GM23248 (cell line): ENCODE results near the gene COL1A2. TPM values are rescaled to one million over a fixed set of nuclear protein-coding genes. Genes with fewer than 3 reads are reported as not detected.

Source experiments
- DNase-seq: peaks from one replicate; pipeline ENCODE4 v3.0.0-alpha.2; 2015
- H2AFZ ChIP-seq: fragments of 200-600 bp; sonication (generic); 2 replicates; pipeline ENCODE4 v1.6.1; 2016; ENCODE audit warnings: antibody characterized with exemption
- H3F3A ChIP-seq: fragments of 200-600 bp; sonication (generic); 2 replicates; pipeline ENCODE4 v1.6.1; 2016; ENCODE audit warnings: mild to moderate bottlenecking, antibody characterized with exemption, mixed run types; ENCODE audit not compliant: insufficient read depth
- H3K27ac ChIP-seq: fragments of 200-600 bp; sonication (generic); 2 replicates; pipeline ENCODE4 v1.5.1; 2016; ENCODE audit warnings: mild to moderate bottlenecking
- H3K27me3 ChIP-seq: fragments of 200-600 bp; sonication (generic); replicated peaks from 2 replicates; pipeline ENCODE4 v1.6.1; 2016; ENCODE audit warnings: mild to moderate bottlenecking; ENCODE audit not compliant: insufficient read depth
- H3K36me3 ChIP-seq: fragments of 200-600 bp; sonication (generic); 2 replicates; pipeline ENCODE4 v1.6.1; 2016; ENCODE audit warnings: low read depth, mild to moderate bottlenecking
- H3K4me1 ChIP-seq: fragments of 200-600 bp; sonication (generic); 2 replicates; pipeline ENCODE4 v1.6.1; 2016; ENCODE audit warnings: mild to moderate bottlenecking; ENCODE audit not compliant: insufficient read depth
- H3K4me2 ChIP-seq: fragments of 200-600 bp; sonication (generic); one replicate; pipeline ENCODE4 v1.6.1; 2016; ENCODE audit warnings: mild to moderate bottlenecking; ENCODE audit not compliant: unreplicated experiment
- H3K4me3 ChIP-seq: fragments of 200-600 bp; sonication (generic); 2 replicates; pipeline ENCODE4 v1.5.1; 2016; ENCODE audit warnings: mild to moderate bottlenecking
- H3K79me2 ChIP-seq: fragments of 200-600 bp; sonication (generic); 2 replicates; pipeline ENCODE4 v1.6.1; 2016; ENCODE audit warnings: mild to moderate bottlenecking; ENCODE audit not compliant: insufficient read depth
- H3K9ac ChIP-seq: fragments of 200-600 bp; sonication (generic); 2 replicates; pipeline ENCODE4 v1.6.1; 2016; ENCODE audit warnings: mild to moderate bottlenecking
- H3K9me2 ChIP-seq: fragments of 200-600 bp; sonication (generic); 2 replicates; pipeline ENCODE4 v1.6.1; 2016; ENCODE audit warnings: mixed run types, mild to moderate bottlenecking, moderate library complexity; ENCODE audit not compliant: insufficient read depth
- H3K9me3 ChIP-seq: fragments of 200-600 bp; sonication (generic); one replicate; pipeline ENCODE4 v1.6.1; 2017; ENCODE audit warnings: low read depth
- H4K20me1 ChIP-seq: fragments of 200-600 bp; sonication (generic); 2 replicates; pipeline ENCODE4 v1.6.0; 2016; ENCODE audit not compliant: insufficient read depth
- EZH2 ChIP-seq: fragments of 200-600 bp; sonication (generic); IDR thresholded peaks from 2 replicates; pipeline ENCODE4 v1.6.1; 2018; ENCODE audit warnings: antibody characterized with exemption, mild to moderate bottlenecking; ENCODE audit not compliant: insufficient read depth, poor library complexity, severe bottlenecking
- EZH2phosphoT487 ChIP-seq: fragments of 200-600 bp; sonication (generic); IDR thresholded peaks from 2 replicates; pipeline ENCODE4 v1.6.1; 2018; ENCODE audit warnings: antibody characterized with exemption, moderate library complexity, mild to moderate bottlenecking, low read depth; ENCODE audit not compliant: insufficient read depth
- WGBS, 2 experiments: methylation state at CpG; one replicate each; pipeline ENCODE4 v1.1.6; 2015 to 2017; ENCODE audit warnings: low lambda C conversion rate in 2 of 2, low coverage in 1 of 2; ENCODE audit errors: missing lambda C conversion rate in 2 of 2; 5-methylcytosine and 5-hydroxymethylcytosine counted together
- in situ Hi-C: fragments of 300-500 bp; cut with MboI; formaldehyde crosslinking; loops from 2 replicates; pipeline ENCODE4 v1.15.0; 2020
- polyA plus RNA-seq: library from polyadenylated mRNA; unstranded; fragments of >200 nt; fragmentation: Nextera tagmentation; extraction: Ambion mirVana; gene quantifications from 2 replicates; pipeline ENCODE4 v1.2.1, GENCODE V29; 2016
- total RNA-seq: library from RNA; depleted of rRNA; stranded (reverse); fragments of >200 nt; shearing (Covaris generic); gene quantifications from 2 replicates; pipeline ENCODE4 v1.2.3, GENCODE V29; 2014

The COL1A2 gene
- total and polyA plus RNA-seq, 2 experiments from 2014 or later, result 9,779 to 11,288 TPM

DNA sequence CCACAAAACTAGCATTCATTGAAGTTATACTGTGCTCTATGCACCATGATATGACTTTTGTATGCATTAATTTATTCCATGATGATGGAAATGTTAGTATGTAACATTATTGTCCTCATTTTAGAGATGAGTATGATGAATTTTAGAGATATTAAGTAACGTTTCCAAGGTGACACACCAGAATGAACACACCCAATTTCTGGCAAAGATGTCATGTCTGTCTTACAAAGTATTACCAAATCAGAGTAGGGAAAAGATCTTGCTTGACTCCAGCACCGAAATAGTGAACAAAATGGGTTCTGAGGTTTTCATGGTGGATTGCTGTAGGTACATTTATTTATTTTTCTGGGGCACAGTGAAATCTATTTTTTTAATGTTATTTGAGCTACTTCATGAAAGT lies 33.8 kb upstream of the COL1A2 start:
- H3F3A ChIP-seq, result peaks cover 21% of the 10 kb centered on the region; the same call in 1 of the 2 replicates
- no peak overlapping the region for H3K27ac ChIP-seq
- no peak overlapping the region for H3K4me2 ChIP-seq
- no peak overlapping the region for H2AFZ ChIP-seq
- H3K9me2 ChIP-seq, result no peaks in the 10 kb centered on the region
- H3K4me3 ChIP-seq, result no peak overlapping the region
- peak; percentile 69 for DNase-seq
- peaks cover 27% of the 10 kb centered on the region for H3K79me2 ChIP-seq
- H3K36me3 ChIP-seq, result 0 out of 2 replicates have a peak, but pooled peaks cover 3% of the 10 kb centered on the region
- H3K4me1 ChIP-seq, result peaks cover 39% of the 10 kb centered on the region
- H3K9me3 ChIP-seq, result no peaks in the 10 kb centered on the region
- 10 to 11% methylated on average over 2 of the region's 2 CpGs for WGBS, 2 experiments
- no peaks in the 10 kb centered on the region for H3K27me3 ChIP-seq
- TF ChIP-seq EZH2phosphoT487 (no peak), EZH2 (no peak)
- in situ Hi-C loops, result no loop called here
- no peaks in the 10 kb centered on the region for H4K20me1 ChIP-seq
- H3K9ac ChIP-seq, result no peak overlapping the region

DNA sequence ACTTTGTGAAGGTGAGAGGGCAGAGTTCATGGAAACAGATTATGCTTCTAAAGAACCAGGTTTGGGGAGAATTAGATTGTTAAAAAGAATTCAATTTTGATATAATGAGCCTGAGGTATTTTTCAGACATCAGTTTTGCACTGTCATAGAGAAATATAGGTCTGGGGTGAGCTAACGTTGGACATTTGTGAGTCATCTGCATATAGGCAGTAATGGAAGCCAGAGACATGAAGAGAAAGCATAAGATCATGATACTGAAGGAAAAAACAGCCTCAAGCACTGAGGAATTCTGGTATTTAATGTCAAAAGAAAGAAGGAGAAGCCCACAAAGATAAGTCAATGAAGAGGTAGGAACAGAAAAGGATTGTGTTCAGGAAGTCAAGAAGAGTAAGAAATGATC lies 32.4 kb upstream of the COL1A2 start:
- peaks cover 46% of the 10 kb centered on the region for H3K4me1 ChIP-seq
- TF ChIP-seq EZH2phosphoT487, result no peak
- H3K9me2 ChIP-seq, result no peaks in the 10 kb centered on the region
- no peak overlapping the region for H3K9ac ChIP-seq
- no peak overlapping the region for H3K4me3 ChIP-seq
- no peak overlapping the region for H3K27ac ChIP-seq
- H2AFZ ChIP-seq, result no peak overlapping the region
- H3K79me2 ChIP-seq, result peaks cover 39% of the 10 kb centered on the region
- peaks cover 35% of the 10 kb centered on the region for H3F3A ChIP-seq
- in situ Hi-C loops, result no loop called here
- H4K20me1 ChIP-seq, result no peaks in the 10 kb centered on the region
- 0 out of 2 replicates have a peak, but pooled peaks cover 3% of the 10 kb centered on the region for H3K36me3 ChIP-seq
- no peaks in the 10 kb centered on the region for H3K9me3 ChIP-seq
- H3K4me2 ChIP-seq, result no peak overlapping the region
- DNase-seq, result no peak
- 93 to 94% methylated on average over 1 of the region's 1 CpG for WGBS, 2 experiments
- no peaks in the 10 kb centered on the region for H3K27me3 ChIP-seq

DNA sequence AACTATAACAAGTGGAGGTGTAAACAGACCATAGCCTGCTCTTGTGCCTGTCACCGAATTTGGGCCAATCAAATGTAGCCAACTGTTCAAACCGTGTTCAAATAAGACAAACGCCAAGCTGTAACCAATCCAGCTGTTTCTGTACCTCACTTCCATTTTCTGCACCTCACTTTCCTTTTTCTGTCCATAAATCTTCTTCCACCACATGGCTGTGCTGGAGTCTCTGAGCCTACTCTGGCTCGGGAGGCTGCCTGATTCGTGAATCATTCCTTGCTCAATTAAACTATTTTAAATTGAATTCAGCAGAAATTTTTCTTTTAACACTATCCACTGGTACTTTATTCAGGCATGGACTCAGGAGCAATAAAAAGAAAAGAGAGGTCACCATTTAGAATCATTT lies 29.9 kb upstream of the COL1A2 start:
- Histone ChIP-seq H3K4me2 (peak overlapping the region; percentile 46), H3K27ac (peak overlapping the region; percentile 100), H4K20me1 (no peaks in the 10 kb centered on the region), H3K9me2 (no peaks in the 10 kb centered on the region), H3F3A (peaks cover 56% of the 10 kb centered on the region), H3K27me3 (no peaks in the 10 kb centered on the region), H3K4me1 (peaks cover 69% of the 10 kb centered on the region), H3K36me3 (no peaks in the 10 kb centered on the region), H2AFZ (peak overlapping the region; percentile 43; the same call in 1 of the 2 replicates), H3K79me2 (peaks cover 48% of the 10 kb centered on the region), H3K9ac (peak overlapping the region; percentile 57), H3K4me3 (peak overlapping the region; percentile 41), H3K9me3 (no peaks in the 10 kb centered on the region)
- WGBS, 2 experiments, result 1% methylated on average over 5 of the region's 5 CpGs
- DNase-seq, result peak; percentile 68
- no peak for TF ChIP-seq EZH2
- in situ Hi-C loops, result no loop called here

DNA sequence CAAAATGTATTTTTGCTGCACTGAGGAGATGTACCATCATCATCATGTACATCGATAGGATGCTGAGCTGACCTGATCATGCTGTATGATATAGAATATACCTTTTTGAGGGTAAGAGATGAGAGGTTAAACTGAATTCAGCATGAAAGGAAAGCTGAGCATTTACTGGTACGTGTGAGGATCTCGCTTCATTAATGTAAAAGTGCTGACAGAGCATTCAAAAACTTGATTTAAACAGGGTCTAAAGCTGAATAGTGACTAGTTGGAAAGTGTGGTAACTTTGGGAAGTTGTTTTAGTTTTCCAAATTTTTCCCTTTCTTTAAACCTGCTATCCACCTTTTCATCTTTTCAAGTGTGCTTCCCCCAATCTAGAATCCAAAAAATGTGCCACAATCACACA lies 28.5 kb upstream of the COL1A2 start:
- no peak overlapping the region for H2AFZ ChIP-seq
- H3K27me3 ChIP-seq, result no peaks in the 10 kb centered on the region
- H3F3A ChIP-seq, result peaks cover 56% of the 10 kb centered on the region
- TF ChIP-seq EZH2 (no peak), EZH2phosphoT487 (no peak)
- no peak for DNase-seq
- peak overlapping the region; percentile 100 for H3K27ac ChIP-seq
- H3K9me2 ChIP-seq, result no peaks in the 10 kb centered on the region
- H3K4me2 ChIP-seq, result no peak overlapping the region
- H3K4me3 ChIP-seq, result no peak overlapping the region
- peaks cover 77% of the 10 kb centered on the region for H3K4me1 ChIP-seq
- H3K9me3 ChIP-seq, result no peaks in the 10 kb centered on the region
- H3K9ac ChIP-seq, result no peak overlapping the region
- no peaks in the 10 kb centered on the region for H3K36me3 ChIP-seq
- 95 to 100% methylated on average over 3 of the region's 3 CpGs for WGBS, 2 experiments
- H4K20me1 ChIP-seq, result no peaks in the 10 kb centered on the region
- in situ Hi-C loops, result no loop called here
- H3K79me2 ChIP-seq, result peaks cover 62% of the 10 kb centered on the region

DNA sequence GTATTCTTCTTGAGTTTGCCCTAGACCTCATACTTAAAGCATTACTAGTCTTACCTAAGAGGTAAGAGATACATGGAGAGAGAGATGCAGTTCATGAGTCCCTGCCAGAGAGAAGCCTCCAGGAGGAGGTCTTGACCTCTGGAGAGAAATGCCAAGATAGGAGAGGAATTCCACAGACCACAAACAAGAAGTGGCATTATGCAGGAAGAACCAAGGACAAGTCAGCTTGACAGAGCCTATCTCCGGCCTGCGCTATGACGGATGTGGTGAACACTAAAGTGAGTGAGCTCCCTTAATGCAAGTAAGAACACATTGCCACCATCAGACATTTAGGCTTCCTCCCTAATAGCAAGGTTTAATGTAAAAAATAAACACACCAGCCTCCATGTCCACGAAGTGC lies 27.9 kb upstream of the COL1A2 start:
- Histone ChIP-seq H4K20me1 (no peaks in the 10 kb centered on the region), H3K27ac (peak overlapping the region; percentile 100), H3K4me3 (peak overlapping the region; percentile 66), H3K36me3 (no peaks in the 10 kb centered on the region), H3K9ac (peak overlapping the region; percentile 94; the same call in 1 of the 2 replicates), H3K4me2 (peak overlapping the region; percentile 89), H3K9me3 (no peaks in the 10 kb centered on the region), H2AFZ (no peak overlapping the region), H3K79me2 (peaks cover 69% of the 10 kb centered on the region), H3K27me3 (no peaks in the 10 kb centered on the region), H3F3A (peaks cover 56% of the 10 kb centered on the region), H3K4me1 (peaks cover 78% of the 10 kb centered on the region), H3K9me2 (no peaks in the 10 kb centered on the region)
- peak; percentile 18 for DNase-seq
- WGBS, 2 experiments, result 79 to 83% methylated on average over 4 of the region's 4 CpGs
- TF ChIP-seq EZH2phosphoT487 (no peak), EZH2 (no peak)
- in situ Hi-C loops, result no loop called here
